ENCODE measurements around the gene C1RL.

GRCh38 chr12:7045913-7046312 lies 63.1 kb downstream of the C1RL start:
- TF ChIP-seq CTCF (IDR thresholded peaks at IDR 0.05; ENCODE audit: insufficient read depth, low read depth, low read length), result no peak
- TF ChIP-seq EZH2 (IDR thresholded peaks at IDR 0.05; ENCODE audit: insufficient read depth, low read length), result no peak

Data from astrocyte (in vitro differentiated cells and primary cell).